Activated B cell treated with CpG ODN at 0.5 μM for 24 hours (primary cell): ENCODE results near the gene SRP19. TPM values are rescaled to one million over a fixed set of nuclear protein-coding genes. Genes with fewer than 3 reads are reported as not detected.

Source experiments
- ATAC-seq: fragments of 200-7000 bp; cut with Tn5 transposase; one replicate; pipeline ENCODE4 v1.10.0; 2021; ENCODE audit warnings: low read depth, mild to moderate bottlenecking, moderate library complexity
- CTCF ChIA-PET: fragments of 350-600 bp; sonication (Branson Sonifier 250); formaldehyde crosslinking; loops from one replicate; lab custom pipeline; 2021; ENCODE audit warnings: antibody characterized with exemption; lab: Charles Lee
- POLR2A ChIA-PET: fragments of 350-600 bp; sonication (Branson Sonifier 250); formaldehyde crosslinking; loops from one replicate; lab custom pipeline; 2021; ENCODE audit warnings: antibody characterized with exemption; lab: Charles Lee
- DNase-seq: peaks from one replicate; pipeline ENCODE4 v3.0.0; 2022
- H3K27ac Mint-ChIP-seq: one replicate; pipeline ENCODE4 v1.8.0; 2020; ENCODE audit warnings: mixed read lengths
- H3K27me3 Mint-ChIP-seq: one replicate; pipeline ENCODE4 v1.8.0; 2021; ENCODE audit warnings: mixed read lengths
- H3K36me3 Mint-ChIP-seq: one replicate; pipeline ENCODE4 v1.8.0; 2021; ENCODE audit warnings: low read depth, mixed read lengths
- H3K4me1 Mint-ChIP-seq: one replicate; pipeline ENCODE4 v1.8.0; 2021; ENCODE audit warnings: mixed read lengths
- H3K4me3 Mint-ChIP-seq: one replicate; pipeline ENCODE4 v1.8.0; 2020; ENCODE audit warnings: mild to moderate bottlenecking, mixed read lengths
- H3K9me3 Mint-ChIP-seq: one replicate; pipeline ENCODE4 v1.8.0; 2020; ENCODE audit warnings: mixed read lengths
- CTCF ChIP-seq: fragments of 200-600 bp; IDR thresholded peaks from one replicate; pipeline ENCODE4 v1.8.0; 2022; ENCODE audit warnings: antibody characterized with exemption, mild to moderate bottlenecking
- intact Hi-C: fragments of 100-400 bp; cut with micrococcal nuclease; formaldehyde crosslinking; loops from one replicate; pipeline ENCODE4 v1.15.1; 2024
- total RNA-seq: library from RNA; stranded (reverse); gene quantifications from 2 replicates; pipeline ENCODE4 v1.2.3, GENCODE V29; 2022

SRP19 gene
- total RNA-seq, 1 donor from 2014 or later: 51.6 TPM

GRCh38 chr5:112910529-112910928, 49.4 kb downstream of the SRP19 start:
- DNase-seq (no peak), ATAC-seq (no peak)
- POLR2A ChIA-PET: interaction anchor here (1.1 kb wide), 1 partner anchor 11 kb away, joined by 4 read pairs; the partner anchor contains the start of gene REEP5
- Mint-ChIP-seq H3K9me3 (no peaks in the 10 kb centered on the region), H3K4me3 (no peak overlapping the region), H3K36me3 (peaks cover 61% of the 10 kb centered on the region), H3K27ac (no peak overlapping the region), H3K27me3 (no peaks in the 10 kb centered on the region), H3K4me1 (peaks cover 45% of the 10 kb centered on the region)
- intact Hi-C loops: no loop called here
- CTCF ChIA-PET: no interaction called here
- no peak for TF ChIP-seq CTCF

GRCh38 chr5:112914584-112914983, 53.5 kb downstream of the SRP19 start:
- ATAC-seq (no peak), DNase-seq (no peak)
- no peak overlapping the region for H3K4me3 Mint-ChIP-seq
- TF ChIP-seq CTCF: no peak
- ChIA-PET POLR2A (no interaction called here), CTCF (interaction anchor here (1.1 kb wide), 1 partner anchor 11 kb away, joined by 3 read pairs; no protein-coding TSS in a partner anchor)
- intact Hi-C loops: no loop called here
- H3K27me3 Mint-ChIP-seq: no peaks in the 10 kb centered on the region
- H3K27ac Mint-ChIP-seq: peak overlapping the region; percentile 6
- H3K4me1 Mint-ChIP-seq: peaks cover 64% of the 10 kb centered on the region
- H3K9me3 Mint-ChIP-seq: no peaks in the 10 kb centered on the region
- H3K36me3 Mint-ChIP-seq: peaks cover 72% of the 10 kb centered on the region

- Mint-ChIP-seq H3K4me1 (peaks cover 73% of the 10 kb centered on the region), H3K36me3 (peaks cover 62% of the 10 kb centered on the region), H3K27me3 (no peaks in the 10 kb centered on the region), H3K27ac (no peak overlapping the region), H3K9me3 (no peaks in the 10 kb centered on the region), H3K4me3 (no peak overlapping the region)
- CTCF ChIA-PET: interaction anchor here (1.0 kb wide), 1 partner anchor 80 kb away, joined by 3 read pairs; no protein-coding TSS in a partner anchor
- POLR2A ChIA-PET: interaction anchor here (1.1 kb wide), 1 partner anchor 60 kb away, joined by 3 read pairs; the partner anchor contains the start of gene DCP2
- TF ChIP-seq CTCF: no peak
- intact Hi-C loops: no loop called here
- ATAC-seq (no peak), DNase-seq (no peak)
These were observed 54.7 kb downstream of the SRP19 start for GRCh38 chr5:112915831-112916230.

GRCh38 chr5:112917453-112917995, 56.4 kb downstream of the SRP19 start:
- Mint-ChIP-seq H3K27me3 (no peaks in the 10 kb centered on the region), H3K9me3 (no peaks in the 10 kb centered on the region), H3K27ac (peak overlapping the region; percentile 46), H3K4me1 (peaks cover 74% of the 10 kb centered on the region), H3K36me3 (peaks cover 60% of the 10 kb centered on the region), H3K4me3 (no peak overlapping the region)
- DNase-seq (no peak), ATAC-seq (no peak)
- POLR2A ChIA-PET: no interaction called here
- intact Hi-C loops: no loop called here
- CTCF ChIA-PET: interaction anchor here (1.1 kb wide), 1 partner anchor 44 kb away, joined by 3 read pairs; no protein-coding TSS in a partner anchor
- no peak for TF ChIP-seq CTCF

- Mint-ChIP-seq H3K4me3 (no peak overlapping the region), H3K36me3 (peaks cover 55% of the 10 kb centered on the region), H3K27ac (no peak overlapping the region), H3K4me1 (peaks cover 74% of the 10 kb centered on the region), H3K9me3 (no peaks in the 10 kb centered on the region), H3K27me3 (no peaks in the 10 kb centered on the region)
- intact Hi-C loops: no loop called here
- CTCF ChIA-PET: interaction anchor here (0.9 to 1.1 kb wide), 2 partner anchors 43 to 70 kb away, joined by 3 read pairs; no protein-coding TSS in a partner anchor
- no peak for TF ChIP-seq CTCF
- DNase-seq: no peak
- ATAC-seq: no peak
- POLR2A ChIA-PET: no interaction called here
These were observed 57.0 kb downstream of the SRP19 start for GRCh38 chr5:112918136-112918535.
